NCI-H2107 treated with DMSO at 0.1 percent for 48 hours (cell line): ENCODE measurements around the gene CAVIN2.

Source experiments
- DNase-seq: peaks from one replicate; lab custom pipeline; 2025; ENCODE audit not compliant: unreplicated experiment; lab: John Stamatoyannopoulos, UW

Gene CAVIN2

DNA sequence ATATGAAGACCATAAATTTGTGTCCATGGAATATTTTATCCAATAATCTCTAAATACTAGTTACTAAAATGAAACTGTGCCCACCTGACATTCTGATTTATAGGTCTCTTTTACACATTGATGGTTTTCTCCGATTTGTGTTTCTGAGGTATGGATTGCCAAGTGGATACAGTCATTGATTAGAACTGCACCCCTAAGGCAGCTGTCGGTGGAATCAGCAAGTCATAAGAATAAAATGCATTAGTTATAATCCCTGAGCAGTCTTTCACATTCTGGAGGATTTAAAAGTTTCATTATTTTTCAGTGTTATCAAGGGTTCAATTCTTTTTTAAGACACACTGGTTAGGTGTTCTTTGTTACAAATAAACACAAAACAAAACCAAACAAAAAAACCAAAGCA, 6.0 kb downstream of the CAVIN2 start:
- no peak for DNase-seq

- peak; percentile 18 for DNase-seq
Measured at GRCh38 chr2:191839918-191840804, 6.7 kb downstream of the CAVIN2 start.

DNA sequence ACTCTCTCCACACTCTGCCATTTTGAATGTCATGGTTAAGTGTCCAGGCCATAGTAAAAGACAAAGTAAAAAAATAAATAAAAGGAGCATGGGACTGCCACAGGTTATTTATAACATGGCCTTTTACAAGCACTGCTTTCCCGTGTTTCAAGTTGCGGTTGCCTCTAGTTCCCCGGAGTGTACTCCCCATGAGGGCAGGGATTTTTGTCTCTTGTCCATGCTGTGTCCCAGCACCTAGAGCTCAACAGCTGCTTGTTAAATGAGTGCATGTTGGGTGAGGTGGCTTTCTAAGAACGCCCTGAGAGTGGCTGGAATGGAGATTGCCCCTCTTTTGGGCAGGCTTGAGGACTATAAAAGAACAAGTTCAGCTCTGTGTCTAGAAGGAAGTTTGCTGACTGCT, 8.4 kb downstream of the CAVIN2 start:
- no peak for DNase-seq

GRCh38 chr2:191836853-191837769, 9.8 kb downstream of the CAVIN2 start:
- DNase-seq, result peak; percentile 21

DNA sequence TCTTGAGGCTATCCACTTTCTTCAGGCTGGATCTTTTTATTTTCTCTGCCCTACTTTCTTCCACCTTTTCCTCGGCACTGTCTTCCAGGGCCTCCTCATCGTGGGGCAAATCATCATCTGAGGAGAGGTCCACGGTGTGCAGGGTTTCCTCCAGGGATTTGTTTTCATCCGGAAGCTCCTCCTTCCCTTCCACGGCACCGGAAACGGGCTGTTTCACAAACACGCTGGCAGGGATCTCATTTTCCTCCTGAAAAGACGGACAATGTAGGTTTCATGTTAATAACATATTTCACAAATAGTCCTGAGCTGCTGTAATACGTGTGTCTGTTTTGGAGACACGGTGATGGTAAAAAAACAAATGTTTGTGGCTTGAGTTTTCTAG, 10.4 kb downstream of the CAVIN2 start:
- no peak for DNase-seq

DNA sequence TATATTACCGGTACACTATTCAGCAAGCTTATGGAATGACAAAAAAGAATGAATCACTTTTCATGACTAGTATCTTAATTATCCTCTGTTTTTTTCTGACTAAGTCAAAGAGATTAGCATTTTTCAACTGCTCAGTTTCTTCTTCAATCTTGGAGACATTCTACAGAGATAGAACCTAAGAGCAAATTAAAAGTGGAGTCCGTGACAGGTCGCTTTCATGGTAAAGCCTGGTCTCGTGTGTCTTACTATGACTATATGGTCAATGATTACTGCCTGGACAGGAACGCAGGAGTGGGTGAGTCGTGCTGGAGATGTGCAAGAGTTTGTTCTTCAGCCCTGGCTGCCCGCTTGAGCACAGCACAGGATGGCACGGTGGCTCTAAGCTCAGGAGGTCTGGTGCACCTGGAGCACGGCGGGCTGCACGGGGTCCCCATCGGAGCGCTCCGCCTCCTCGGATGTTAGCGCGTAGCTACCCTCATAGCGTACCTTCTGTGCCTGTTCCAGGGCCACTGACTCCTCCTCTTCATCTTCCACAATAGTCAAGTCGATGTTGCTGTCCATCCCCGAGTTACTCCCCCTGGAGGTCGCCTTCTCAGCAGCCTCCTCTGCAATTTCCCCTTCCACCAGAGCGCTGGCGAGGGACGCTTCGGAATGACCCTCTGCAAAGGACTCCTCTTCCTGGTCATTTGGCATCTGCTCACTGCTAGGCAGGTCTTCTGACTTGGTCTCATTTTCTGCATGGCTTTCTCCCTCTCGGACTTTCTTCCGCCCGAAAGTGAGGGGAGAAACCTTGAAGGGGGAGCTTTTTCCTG, 11.1 kb downstream of the CAVIN2 start:
- no peak for DNase-seq

GRCh38 chr2:191835100-191835499, 11.8 kb downstream of the CAVIN2 start:
- no peak for DNase-seq

DNA sequence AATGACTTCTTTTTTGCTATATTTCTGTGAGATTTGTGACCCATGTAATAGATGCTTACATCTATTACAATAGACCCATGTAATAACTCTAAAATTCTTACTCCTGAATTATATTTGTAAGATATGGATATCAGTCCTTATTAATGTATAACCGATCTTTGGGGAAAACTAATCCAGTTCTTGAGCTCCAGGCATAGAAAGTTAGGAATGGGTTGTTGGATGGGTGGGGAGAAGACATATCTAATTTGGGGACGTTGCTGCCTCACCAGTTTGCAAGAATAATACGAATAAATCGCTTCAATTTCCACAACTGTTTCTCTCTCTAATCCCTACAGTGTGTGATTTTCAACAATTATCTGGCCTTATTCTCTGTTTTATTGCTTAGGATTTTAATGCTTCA, 13.5 kb downstream of the CAVIN2 start:
- DNase-seq, result no peak

DNA sequence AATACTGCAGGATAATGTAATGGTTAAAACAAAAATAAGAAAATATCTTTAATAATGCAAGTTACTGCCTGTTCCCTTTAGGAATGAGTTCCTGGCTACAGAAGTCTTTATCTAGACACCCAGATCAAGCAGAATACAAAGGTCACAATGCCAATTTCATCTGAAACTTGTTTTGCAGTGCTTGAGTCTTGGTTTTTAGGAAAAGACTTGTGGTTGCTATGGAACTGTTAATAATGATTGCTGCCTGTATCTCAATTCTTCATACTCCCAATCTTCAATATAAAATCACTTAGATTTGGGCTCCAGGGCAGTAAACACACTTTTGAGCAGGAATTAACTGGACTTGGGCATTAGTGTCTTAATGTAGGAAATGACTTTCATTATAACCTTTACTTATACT, 14.2 kb downstream of the CAVIN2 start:
- DNase-seq, result no peak

GRCh38 chr2:191831410-191831994, 15.4 kb downstream of the CAVIN2 start:
- DNase-seq, result no peak

DNA sequence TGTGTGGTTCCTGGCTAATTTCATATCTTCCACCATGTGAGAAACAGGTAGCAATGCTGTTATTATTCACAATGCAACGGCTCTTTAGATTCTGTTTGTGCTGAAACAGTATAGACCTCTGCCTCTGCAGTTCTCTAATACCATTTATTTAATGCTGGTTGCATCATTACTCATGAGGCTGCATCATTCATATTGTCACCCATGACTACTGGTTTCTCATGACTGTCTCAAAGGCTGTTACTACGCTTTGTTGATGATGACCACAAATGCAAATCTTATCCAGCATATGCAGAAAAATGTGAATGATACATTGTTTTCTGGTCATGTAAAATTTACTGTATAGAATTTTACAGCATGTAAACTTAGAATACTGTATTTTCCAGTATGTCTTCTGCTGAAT, 22.5 kb downstream of the CAVIN2 start:
- no peak for DNase-seq

DNA sequence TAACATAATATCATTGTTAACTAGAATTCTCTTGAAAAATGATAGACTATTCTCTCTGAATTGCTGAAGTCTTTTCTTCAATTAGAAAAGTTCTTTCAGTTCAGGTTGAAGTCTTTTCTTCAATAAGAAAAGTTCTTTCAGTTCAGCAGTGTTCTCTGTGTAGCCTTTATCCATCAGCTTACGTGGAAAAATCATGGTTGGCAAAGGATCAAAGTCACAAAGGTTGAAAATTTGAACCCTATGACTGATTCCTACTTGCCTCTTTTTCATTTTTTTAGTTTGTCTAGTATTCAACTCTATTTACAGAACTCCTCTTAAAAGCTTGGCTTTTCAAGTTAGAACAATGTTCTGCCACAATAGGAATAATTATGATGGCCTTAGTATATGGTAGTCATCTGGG, 25.8 kb downstream of the CAVIN2 start:
- DNase-seq, result no peak

- DNase-seq, result no peak
Measured at GRCh38 chr2:191818725-191819350, 28.1 kb downstream of the CAVIN2 start.

GRCh38 chr2:191818133-191818532, 28.8 kb downstream of the CAVIN2 start:
- no peak for DNase-seq

DNA sequence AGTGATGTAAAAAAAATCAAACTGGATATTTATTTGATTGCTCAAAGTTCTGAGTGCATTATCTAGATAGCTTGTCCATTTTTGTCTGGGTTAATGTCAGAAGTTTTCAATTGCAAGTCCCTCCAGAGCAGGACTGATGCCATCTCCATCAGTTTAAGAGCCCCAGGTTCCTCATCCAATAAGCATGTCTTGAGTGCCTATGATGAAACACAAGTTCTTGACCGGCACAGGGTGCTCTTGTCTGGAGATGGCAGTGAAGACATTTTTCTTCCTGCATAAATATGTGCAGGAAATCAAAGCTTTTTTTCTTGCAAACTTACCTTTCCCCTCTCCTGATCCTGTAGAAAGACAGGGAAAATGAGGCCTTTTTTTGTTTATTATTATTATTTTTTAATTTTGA, 31.9 kb downstream of the CAVIN2 start:
- no peak for DNase-seq

- DNase-seq, result no peak
Measured at GRCh38 chr2:191813943-191814342, 32.9 kb downstream of the CAVIN2 start.

DNA sequence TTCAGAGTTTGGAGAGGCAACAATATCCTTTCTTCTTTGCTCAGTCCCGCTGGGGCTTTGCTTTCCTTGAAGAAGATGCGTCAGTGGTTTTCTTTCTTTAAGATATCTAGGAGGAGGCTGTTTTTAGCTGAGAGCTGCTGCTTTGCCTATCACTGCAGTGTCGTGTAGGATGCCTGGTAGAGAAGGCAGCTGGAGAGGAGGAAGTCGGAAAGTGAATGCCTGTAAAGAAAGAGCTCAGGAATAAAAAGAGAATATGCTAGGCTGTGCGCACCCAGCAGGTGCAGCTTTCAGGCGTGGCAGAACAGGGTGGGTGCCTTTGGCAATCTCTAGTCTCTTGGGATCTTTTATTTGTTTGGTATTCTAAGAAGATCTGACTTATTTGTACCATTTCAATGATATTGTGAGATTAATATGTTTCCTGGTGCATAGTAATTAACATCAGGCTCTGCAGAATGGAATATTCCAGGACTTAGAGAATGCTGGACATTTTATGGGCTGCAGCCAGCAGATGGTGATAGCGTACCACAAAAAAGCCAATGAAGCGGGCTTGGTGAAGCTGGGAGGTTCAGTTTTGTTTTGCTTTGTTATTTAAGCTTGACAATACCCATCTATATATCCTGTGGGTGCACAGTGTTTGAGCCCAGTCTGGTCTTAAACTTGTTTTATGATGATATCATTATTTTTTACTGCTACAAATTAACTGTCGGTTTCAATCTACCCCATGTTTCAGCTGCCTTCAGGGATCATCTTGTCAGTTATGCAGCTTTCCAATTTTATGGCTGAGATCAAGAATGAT, 34.9 kb downstream of the CAVIN2 start:
- DNase-seq, result peak; percentile 69

- no peak for DNase-seq
Measured at GRCh38 chr2:191806396-191806795, 40.5 kb downstream of the CAVIN2 start.

- DNase-seq, result no peak
Measured at GRCh38 chr2:191804766-191805165, 42.1 kb downstream of the CAVIN2 start.

DNA sequence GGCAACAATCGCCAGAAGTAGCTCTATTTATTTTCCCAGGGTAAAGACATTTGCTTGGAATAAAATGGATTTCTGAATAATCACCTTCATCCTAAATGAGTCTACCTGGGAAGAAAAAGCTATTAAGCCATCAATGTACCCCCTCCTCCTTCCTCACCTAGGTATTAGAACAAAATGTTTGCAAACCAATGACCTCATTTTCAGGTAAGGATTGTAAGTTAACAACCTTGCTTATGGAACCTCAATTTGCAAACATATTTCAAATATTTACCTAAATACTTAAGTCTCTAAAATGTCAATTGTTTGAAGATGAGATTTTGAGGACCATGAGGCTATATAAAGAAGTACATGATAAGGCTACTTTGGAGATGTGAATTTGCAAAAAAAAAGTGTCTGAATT, 43.9 kb downstream of the CAVIN2 start:
- DNase-seq, result no peak
